Right atrium auricular region (tissue), 2 donors: ENCODE results near the gene NFKBIA. TPM values are rescaled to one million over a fixed set of nuclear protein-coding genes. Genes with fewer than 3 reads are reported as not detected.
A peak's percentile ranks its signal among the peaks of the same experiment; 100 is the strongest.

Experiments used
- DNase-seq: peaks from one replicate; pipeline ENCODE4 v3.0.0-alpha.2; 2019; ENCODE audit warnings: low spot score
- H3K27ac ChIP-seq, 2 donors: fragments of 200-600 bp; sonication (generic); 1 replicate in 1 of 2; 2 replicates in 1 of 2; pipeline ENCODE4 v1.5.1; 2016 to 2019
- H3K27me3 ChIP-seq, 2 donors: fragments of 200-600 bp; sonication (generic); one replicate each; pipeline versions ENCODE4 v1.5.1 to v1.6.0; 2017 to 2019
- H3K36me3 ChIP-seq: fragments of 200-600 bp; sonication (generic); one replicate; pipeline ENCODE4 v1.5.1; 2016
- H3K4me1 ChIP-seq, 2 donors: fragments of 200-600 bp; sonication (generic); one replicate each; pipeline versions ENCODE4 v1.5.1 to v1.6.0; 2017 to 2019
- H3K4me3 ChIP-seq, 2 donors: fragments of 200-600 bp; sonication (generic); 1 replicate in 1 of 2; 2 replicates in 1 of 2; pipeline ENCODE4 v1.5.1; 2017 to 2019; ENCODE audit warnings: mild to moderate bottlenecking in 1 of 2, moderate library complexity in 1 of 2
- H3K9me3 ChIP-seq, 2 donors: fragments of 200-600 bp; sonication (generic); one replicate each; pipeline ENCODE4 v1.5.1; 2019
- total RNA-seq, 2 donors: library from RNA; depleted of rRNA; stranded (reverse); fragments of >200 nt; gene quantifications; one replicate each; pipeline ENCODE4 v1.1.0, GENCODE V29; 2016
- TF ChIP-seq, protein P1 (sequence below), 2 donors: fragments of 200-600 bp; sonication (generic); IDR thresholded peaks; one replicate each; pipeline ENCODE4 v1.5.1; 2019; ENCODE audit warnings: antibody characterized with exemption in 2 of 2

The NFKBIA gene
- total RNA-seq, 2 donors from 2014 or later = 237 to 302 TPM

DNA sequence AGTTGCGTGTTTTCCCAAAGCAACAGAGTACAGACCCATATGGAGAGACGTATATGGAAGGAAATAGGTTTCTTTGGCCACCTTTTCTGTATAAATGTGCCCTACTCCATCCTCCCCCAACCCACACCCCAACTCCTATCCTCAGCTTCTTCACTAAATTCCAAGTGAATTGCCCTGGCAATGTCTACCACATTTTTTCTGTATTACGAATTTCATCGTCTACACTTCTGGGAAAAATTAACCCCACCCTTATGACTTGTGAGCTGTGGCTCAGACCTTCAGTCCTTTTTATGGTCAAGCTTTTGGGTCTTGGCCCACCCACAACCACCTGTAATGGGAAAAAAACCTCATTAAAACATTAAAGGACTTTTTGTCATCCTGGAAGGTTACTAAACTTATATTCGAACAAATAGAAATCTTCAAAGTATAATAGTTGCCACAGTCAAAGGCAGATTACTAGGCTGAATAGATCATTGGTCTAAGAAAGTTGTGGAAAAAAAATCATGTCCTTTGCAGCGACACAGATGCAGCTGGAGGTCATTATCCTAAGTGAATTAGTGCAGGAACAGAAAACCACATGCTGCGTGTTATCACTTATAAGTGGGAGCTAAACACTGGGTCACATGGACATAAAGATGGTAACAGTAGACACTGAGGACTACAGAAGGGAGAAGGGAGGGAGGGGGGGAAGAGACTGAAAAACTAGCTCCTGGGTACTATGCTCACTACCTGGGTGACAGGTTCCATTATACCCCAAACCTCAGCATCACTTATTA lies 15.7 kb upstream of the NFKBIA start:
- Histone ChIP-seq H3K4me3 (no peak overlapping the region), H3K27me3 (no peaks in the 10 kb centered on the region), H3K9me3 (no peaks in the 10 kb centered on the region), H3K36me3 (no peaks in the 10 kb centered on the region), H3K27ac (no peak overlapping the region), H3K4me1 (peaks cover 0 to 4% of the 10 kb centered on the region in 2 donors)
- DNase-seq = no peak
- TF ChIP-seq, protein P1, sequence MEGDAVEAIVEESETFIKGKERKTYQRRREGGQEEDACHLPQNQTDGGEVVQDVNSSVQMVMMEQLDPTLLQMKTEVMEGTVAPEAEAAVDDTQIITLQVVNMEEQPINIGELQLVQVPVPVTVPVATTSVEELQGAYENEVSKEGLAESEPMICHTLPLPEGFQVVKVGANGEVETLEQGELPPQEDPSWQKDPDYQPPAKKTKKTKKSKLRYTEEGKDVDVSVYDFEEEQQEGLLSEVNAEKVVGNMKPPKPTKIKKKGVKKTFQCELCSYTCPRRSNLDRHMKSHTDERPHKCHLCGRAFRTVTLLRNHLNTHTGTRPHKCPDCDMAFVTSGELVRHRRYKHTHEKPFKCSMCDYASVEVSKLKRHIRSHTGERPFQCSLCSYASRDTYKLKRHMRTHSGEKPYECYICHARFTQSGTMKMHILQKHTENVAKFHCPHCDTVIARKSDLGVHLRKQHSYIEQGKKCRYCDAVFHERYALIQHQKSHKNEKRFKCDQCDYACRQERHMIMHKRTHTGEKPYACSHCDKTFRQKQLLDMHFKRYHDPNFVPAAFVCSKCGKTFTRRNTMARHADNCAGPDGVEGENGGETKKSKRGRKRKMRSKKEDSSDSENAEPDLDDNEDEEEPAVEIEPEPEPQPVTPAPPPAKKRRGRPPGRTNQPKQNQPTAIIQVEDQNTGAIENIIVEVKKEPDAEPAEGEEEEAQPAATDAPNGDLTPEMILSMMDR (IDR thresholded peaks at IDR 0.05) = no peak

DNA sequence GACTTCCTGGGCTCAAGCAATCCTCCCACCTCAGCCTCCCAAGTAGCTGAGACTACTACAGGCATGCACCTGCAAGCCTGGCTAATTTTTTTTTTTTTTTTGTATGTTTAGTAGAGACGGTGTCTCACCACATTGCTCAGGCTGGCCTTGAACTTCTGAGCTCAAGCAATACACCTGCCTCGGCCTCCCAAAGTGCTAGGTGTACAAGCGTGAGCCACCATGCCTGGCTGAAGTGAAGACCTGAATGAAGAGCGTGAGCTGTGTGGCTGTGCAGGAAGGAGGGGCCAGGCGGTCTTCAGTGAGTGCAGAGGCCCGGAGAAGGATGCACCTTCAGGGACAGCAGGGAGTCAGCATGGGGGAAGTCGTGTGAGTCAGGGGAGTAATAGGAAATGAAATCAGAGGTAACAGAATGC lies 14.9 kb upstream of the NFKBIA start:
- Histone ChIP-seq H3K4me1 (peaks cover 0 to 4% of the 10 kb centered on the region in 2 donors), H3K9me3 (no peaks in the 10 kb centered on the region), H3K27ac (no peak overlapping the region), H3K27me3 (no peaks in the 10 kb centered on the region), H3K36me3 (no peaks in the 10 kb centered on the region), H3K4me3 (no peak overlapping the region)
- TF ChIP-seq, protein P1 (IDR thresholded peaks at IDR 0.05) = no peak
- DNase-seq = no peak

DNA sequence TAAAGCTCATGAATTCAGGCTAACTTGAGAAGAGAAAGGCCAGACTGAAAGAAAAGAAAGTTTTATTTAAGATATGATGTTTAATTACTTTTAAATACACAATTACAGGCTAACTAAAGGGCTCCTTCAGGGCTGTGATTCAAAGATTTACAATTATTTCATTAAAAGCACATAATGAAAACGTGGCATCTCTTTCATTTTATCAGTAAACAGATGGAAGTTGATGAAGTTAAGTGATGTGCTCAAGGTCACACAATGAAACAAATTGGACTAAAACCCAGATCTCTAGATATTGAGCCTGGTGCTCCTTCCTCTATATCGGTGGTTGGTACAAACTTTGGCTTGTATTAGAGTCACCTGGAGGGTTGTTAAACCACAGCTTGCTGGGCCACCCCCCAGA lies 13.5 kb upstream of the NFKBIA start:
- H3K27me3 ChIP-seq = no peaks in the 10 kb centered on the region
- H3K4me3 ChIP-seq = no peak overlapping the region
- no peak overlapping the region for H3K27ac ChIP-seq
- no peaks in the 10 kb centered on the region for H3K9me3 ChIP-seq
- no peak for DNase-seq
- peaks cover 0 to 10% of the 10 kb centered on the region in 2 donors for H3K4me1 ChIP-seq
- no peaks in the 10 kb centered on the region for H3K36me3 ChIP-seq
- TF ChIP-seq, protein P1 (IDR thresholded peaks at IDR 0.05) = no peak

DNA sequence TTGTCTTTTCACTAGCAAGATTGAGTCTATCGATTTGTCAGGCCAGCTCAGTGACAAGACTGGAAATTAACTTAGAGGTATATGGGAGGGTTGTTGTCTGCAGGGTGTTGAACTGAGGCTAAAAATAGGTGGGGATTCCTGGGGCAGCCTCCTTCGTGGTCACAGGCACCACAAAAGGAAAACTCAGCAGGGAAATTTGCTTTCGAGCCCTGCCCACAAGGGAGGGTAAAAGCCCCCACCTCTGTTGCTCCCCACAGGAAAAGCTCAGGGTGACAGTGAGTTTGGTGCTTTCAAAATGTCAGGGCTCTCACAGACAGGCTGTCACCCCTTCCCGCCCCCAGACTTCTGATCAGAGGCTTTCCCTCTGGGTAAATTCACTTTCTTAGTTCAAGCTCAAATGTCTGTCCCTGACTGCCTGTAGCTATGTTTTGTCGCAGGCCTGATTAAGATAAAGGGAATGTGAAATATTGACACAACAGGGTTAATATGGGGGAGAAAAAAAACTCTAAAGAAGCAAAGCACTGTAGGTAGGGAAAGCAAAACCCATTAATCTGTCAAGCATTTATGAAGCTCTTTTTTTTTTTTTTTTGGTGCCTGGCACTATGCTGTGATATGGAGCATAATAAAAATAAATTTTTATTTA lies 11.7 kb upstream of the NFKBIA start:
- no peaks in the 10 kb centered on the region for H3K9me3 ChIP-seq
- no peaks in the 10 kb centered on the region for H3K27me3 ChIP-seq
- H3K4me3 ChIP-seq = no peak overlapping the region
- no peaks in the 10 kb centered on the region for H3K36me3 ChIP-seq
- peaks cover 0 to 17% of the 10 kb centered on the region in 2 donors for H3K4me1 ChIP-seq
- H3K27ac ChIP-seq = no peak overlapping the region
- no peak for DNase-seq
- TF ChIP-seq, protein P1 (IDR thresholded peaks at IDR 0.05) = no peak

DNA sequence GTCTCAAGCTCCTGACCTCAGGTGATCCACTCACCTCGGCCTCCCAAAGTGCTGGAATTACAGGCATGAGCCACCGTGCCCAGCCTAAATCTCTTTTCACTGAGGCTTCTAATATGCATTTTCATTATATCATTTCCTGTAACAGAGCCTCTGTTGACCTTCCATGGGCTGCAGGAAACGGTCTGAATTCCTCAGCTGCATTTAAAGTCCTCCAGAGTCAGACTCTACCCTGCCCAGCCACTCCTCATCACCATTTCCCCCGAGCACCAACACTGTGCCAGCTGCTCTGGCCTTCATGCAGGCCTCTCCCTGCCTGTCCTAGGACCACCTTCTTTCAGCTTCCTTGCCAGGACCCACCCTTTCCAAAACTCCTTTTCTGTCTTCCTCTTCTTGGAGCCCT lies 9.8 kb upstream of the NFKBIA start:
- Histone ChIP-seq H3K36me3 (no peaks in the 10 kb centered on the region), H3K27me3 (no peaks in the 10 kb centered on the region), H3K9me3 (no peaks in the 10 kb centered on the region), H3K4me1 (peaks cover 0 to 26% of the 10 kb centered on the region in 2 donors), H3K27ac (peak overlapping the region; percentile 39 to 46), H3K4me3 (no peak overlapping the region)
- no peak for DNase-seq
- TF ChIP-seq, protein P1 (IDR thresholded peaks at IDR 0.05) = no peak
